Fibroblast of skin of abdomen (primary cell): Measurements from ENCODE around the gene ABCA2.

Experiments used
- DNase-seq: peaks from one replicate; pipeline ENCODE4 v3.0.0-alpha.2; 2013

ABCA2 gene

DNA sequence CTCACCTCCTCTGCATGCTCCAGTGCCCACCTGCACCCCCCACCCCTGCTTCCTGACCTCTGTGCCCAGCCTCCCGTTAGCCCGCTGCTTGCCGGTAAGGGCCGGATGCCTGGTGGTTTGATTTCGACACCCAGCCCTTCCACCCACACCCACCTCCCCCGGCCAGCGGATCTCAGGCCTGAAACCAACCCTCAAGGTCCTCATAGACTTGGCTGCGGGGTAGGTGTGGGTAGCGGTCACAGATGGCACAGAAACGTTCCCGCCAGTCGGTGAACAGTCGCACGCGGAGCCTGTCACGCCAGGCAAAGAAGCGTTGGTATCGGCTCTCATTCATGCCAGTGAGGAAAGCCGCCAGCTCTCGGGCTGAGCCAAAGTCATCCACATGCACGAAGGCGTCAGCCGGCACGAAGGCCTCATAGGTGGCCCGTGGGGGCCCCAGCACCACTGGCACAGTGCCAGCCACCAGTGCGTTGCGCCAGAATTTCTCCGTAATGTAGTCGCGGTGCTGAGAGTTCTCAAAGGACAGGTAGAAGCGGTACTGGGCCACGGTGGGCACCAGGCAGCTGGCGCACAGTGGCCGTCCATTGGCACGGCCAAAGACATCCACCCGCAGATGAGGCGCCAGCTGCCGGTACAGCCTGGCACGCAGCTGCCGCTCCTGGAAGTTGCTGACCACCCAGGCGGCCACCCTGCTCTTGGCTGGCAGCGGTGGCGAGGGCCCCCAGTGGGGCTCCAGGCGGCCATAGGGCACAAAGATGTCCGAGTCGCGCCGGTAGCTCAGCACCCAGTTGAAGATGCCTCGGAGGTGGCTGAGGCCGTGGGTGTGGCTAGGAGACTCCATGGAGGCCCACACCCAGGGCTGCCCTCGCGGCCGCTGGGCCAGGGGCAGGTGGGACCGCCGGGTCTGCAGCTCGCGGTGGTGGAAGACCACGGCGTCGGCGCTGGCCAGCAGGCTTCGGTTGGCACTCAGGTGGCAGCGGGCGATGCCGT lies 2.8 kb upstream of the ABCA2 start:
- no peak for DNase-seq

DNA sequence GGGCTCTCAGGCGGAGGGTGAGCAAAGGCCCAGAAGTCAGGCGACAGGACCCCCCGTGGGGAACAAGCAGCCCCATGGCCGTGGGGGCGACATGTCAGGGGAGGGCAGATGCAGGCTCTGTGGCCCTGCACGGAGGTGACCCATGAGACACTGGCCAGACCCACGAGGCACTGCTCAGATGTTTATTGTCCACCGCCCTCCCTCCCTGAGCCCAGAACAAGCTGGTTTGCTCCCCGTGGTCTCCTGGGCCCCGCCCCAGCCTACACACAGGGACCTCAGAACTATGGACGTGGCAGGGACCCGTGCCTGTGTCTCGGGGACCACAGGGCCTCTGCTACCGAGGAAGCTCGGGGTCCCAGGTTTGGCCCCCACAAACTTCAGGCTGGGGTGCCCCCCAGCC lies 2.0 kb upstream of the ABCA2 start:
- no peak for DNase-seq

DNA sequence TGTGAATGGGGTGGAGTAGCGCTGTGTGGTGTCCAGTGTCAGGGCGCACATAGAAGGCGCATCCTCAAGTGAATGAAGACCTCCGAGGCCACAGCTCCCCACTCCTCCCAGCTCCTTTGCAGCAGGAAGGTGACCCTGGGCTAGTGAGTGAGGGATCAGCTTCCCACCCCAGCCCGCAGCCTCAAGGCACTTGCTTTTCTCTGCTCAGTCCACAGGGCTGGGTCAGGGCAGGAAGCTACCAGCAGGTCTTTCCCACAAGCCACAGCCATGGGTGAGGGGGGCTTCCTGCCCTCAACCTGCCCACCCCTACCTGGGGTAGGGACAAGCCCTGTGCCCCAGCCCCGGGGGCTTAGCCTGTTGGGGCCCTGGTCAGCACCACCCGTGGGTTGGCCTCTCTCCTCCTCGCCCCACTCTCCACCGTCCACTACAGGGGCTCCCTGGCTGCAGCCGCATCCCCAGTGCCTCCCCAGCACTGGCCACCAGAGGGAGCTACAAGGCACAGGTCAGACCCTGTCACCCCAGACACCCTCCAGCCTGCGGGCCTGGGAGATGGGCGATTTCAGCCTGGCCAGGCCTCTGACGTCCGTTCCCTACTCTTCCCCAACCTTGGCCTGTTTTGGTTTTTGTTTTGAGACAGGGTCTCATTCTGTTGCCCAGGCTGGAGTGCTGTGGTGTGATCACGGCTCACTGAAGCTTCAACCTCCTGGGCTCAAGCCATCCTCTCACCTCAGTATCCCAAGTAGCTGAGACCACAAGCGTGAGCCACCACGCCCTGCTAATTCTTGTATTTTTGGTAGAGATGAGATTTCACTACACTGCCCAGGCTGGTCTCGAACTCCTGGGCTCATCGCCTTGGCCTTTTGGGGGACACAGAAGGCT lies 1.3 kb upstream of the ABCA2 start:
- DNase-seq, result peak; percentile 25

DNA sequence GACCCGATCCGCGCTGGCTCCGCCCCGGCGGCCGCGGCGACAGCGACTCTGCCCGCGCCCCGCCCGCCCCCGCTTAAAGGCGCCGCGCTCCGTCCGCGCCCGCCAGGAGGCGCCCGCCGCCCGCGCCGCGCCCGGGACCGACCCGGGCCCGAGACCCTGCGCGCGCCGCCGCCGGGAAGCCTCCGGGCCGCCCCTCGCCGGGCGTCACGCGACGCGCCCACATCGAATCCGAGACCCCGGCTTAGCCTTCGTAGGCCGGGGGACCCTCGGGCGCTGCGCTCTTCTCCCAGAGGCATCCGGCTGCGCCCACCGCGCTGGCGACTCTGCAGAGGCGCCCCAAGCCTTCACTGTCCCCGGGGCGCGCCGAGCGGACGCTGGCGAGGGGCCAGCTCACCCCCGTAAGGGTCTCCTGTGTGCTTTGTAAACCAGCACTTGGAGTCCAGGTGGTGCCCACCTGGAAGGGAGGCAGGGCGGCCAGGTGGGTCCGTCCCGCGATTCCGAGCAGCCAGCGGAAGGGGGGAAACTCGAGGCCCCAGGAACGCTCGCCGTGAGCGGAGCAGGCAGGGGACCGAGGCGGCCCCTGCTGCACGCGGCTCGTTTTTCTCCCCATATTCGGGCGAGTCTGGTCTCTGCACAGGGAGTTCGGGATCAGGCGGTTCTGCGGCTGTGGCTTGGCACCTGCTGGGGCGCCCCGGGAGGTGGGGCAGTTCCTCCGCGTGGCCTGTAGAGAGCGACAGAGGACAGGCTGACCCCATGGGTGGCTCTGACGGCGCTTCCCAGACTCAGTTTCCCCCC lies 423 bp upstream of the ABCA2 start:
- peak; percentile 34 for DNase-seq

DNA sequence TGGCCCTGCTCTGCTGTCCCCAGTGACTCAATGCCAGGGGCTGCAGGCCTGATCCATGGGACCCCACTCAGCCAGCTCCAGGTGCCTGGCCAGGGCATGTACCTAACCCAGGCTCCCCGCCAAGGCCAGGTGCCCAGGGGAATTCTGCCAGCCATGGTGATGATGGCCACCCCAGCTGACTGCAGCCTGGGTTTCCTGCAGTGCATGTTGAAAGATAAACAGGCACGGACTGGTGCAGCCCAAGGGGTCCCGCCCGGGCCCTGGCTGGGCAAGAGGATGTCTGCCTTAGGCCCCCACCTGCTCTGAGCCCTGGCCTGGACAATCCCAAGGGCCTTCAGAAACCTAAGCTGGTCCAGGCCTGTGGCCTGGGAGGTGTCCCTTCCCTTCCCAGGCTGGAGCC lies 1.2 kb downstream of the ABCA2 start:
- DNase-seq, result no peak

DNA sequence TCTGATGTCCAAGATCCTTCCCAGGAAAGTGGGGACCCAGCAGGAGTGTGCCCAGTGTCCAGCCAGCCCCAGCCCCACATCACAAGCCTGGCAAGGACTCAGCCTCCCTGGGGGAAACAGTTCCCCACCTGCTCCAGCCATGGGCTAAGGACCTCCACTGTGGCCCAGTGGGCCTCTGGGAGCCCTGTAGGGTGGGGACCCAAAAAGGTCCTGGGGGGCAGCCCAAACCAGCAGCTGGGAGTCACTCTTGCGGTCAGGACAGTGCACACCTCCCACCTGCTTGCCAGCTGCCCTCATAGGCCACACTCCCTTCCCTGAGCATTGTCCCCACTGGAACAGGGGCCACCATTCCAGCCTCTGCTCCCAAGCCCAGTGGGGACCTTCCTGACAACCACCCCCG lies 1.7 kb downstream of the ABCA2 start:
- DNase-seq, result no peak

DNA sequence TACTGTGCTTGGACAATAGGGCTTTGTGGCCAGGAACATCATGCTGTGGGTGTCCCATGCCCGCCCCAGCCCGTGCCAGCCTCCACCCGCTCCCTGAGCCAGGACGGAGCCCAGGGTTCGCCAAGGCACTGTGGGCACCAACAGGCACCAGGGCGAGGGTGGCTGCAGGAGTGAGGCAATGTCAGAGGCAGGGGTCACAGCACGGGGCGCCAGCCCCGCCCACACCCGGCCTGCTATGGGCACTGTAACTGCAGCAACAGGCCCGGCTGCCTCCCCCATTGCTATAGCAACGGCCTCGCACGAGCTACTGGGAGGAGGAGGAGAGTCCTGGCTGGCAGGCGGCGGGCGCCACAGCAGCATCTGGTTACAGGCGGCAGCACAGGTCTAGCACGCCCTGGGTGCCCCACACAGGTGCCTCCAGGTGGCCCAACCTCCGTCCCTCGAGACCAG lies 2.5 kb downstream of the ABCA2 start:
- DNase-seq, result no peak

DNA sequence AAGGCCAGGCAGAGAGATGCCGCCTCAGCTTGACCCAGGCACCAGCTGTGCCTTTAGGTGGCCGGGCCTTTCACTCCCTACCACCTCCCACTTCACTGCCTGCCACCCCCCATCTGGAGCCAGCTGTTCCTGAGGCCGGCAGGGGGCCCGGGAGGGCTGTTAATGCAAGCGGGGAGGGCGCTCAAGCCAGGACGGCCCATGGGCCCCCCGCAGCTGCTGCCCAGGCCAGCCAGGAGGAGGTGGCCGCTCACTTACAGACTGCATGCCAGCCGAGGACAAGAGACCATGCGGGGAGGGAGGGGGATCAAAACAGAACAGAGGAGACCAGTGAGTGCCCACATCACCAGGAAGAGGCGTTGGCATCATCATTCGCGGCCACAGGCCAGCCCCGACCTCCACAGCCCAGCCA lies 4.5 kb downstream of the ABCA2 start:
- DNase-seq, result no peak

DNA sequence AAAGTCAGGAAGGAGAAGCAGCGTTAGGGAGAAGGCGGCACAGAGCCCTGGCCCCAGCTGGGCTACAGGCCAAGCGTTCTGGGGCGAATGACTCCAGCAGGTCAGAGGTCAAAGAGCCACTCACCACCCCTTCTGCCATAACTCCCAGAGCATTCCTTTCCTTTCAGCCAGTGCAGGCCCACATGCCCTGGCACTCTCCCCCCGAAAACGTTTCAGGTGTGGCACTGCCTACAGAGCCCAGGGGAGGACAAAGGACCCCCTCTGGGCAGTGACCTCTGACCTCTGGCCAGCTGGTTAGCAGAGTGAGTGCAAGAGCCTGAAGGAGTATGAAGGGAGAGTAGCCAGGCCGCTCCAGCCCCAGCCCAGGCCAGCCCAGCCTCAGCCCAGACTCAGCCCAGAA lies 4.9 kb downstream of the ABCA2 start:
- no peak for DNase-seq

DNA sequence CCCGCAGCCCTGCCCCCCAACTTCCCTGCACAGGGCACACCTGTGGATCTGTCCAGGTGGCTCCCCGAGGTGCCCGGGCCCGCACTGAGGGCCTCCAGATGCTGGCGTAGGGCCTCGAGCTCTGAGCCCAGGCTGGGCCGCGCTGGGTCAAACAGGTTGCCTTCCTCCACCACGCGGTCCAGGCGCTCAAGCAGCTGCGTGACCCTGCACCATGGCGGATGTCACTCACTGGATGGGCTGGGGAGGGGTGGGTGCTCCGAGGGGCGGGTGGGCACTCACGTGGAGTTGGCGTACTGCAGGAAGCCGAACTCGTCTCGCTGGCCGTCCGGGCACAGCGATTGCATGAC lies 5.4 kb downstream of the ABCA2 start:
- no peak for DNase-seq

DNA sequence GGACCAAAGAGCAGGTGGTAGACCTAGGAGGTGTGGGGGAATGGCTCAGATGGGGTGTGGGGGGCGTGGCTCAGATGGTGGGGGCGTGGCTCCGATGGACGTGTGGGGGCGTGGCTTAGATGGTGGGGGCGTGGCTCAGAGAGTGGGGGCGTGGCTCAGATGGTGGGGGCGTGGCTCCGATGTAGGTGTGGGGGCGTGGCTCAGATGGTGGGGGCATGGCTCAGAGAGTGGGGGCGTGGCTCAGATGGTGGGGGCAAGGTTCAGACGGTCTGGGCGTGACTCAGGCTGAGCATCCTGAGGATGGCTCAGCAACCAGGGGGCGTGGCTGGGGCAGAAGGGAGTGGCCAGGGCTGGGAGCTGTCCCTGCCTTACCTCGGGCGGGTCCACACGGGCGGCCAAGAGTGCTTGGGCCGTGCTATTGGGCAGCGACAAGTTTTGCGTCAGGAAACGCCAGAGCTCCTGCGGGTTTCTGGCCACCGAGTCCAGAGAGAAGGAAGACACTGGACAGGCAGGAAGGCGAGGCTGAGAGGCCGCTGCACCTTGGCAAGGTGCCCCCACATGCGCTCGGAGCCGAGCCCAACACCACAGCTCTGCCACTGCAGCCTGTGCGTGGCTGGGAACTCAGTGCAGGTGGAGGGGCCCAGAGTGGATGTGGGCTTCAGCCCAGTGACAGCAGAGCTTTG lies 5.9 kb downstream of the ABCA2 start:
- peak; percentile 20 for DNase-seq

DNA sequence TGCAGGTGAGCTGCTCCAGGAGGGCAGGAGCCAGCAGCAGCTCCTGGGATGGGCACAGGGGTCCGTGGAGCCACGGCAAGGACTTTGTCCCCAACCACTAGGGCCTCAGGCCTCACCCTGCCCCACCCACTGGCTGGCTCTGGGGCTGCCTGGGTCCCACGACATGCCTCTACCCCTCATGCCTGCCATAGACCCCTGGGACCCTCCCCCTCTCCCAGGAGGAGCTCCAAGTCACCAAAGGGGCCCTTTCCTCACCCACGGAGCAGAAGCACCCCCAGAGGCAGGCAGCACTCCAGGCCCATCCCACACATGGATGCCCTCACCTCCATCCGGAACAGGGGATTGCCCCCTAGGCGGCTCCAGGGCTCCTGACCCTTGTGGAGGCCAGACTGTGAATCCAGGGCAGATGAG lies 6.5 kb downstream of the ABCA2 start:
- DNase-seq, result no peak

DNA sequence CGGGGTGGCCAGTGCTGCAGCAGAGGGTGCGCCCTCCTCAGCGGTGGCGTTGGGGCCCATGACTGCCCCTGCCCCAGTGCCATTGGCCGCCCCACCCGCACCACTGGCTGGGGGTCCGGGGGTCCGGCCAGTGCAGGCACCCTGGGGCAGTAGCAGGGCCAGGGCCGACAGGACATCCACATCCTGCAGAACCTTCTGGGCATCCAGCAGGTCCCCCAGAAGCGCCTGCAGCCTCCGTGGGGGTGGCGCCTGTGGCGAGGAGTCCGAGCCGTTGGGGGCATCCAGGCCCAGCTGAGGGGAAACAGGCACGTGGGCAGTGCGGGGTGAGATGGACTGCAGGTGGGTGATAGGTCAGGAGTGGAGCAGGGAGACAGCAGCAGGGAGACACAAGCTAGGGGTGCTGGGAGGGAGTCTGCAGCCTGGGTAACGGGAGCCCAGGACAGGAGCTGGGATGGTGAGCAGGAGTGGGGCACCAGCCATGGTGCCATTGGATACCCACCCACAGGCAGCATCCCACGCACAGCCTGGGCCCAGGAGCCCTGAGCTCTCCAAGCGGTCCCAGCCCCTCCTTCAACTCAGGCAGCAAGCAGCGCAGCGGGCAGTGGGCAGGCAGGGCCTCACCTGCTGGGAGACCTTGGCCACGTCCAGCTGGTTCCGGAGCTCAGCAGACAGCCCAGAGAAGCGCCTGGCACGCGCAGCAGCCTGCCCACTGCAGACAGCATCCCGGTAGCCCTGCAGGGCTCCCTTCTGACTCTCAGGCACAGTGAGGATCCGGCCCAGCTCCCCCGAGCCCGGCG lies 7.1 kb downstream of the ABCA2 start:
- no peak for DNase-seq

DNA sequence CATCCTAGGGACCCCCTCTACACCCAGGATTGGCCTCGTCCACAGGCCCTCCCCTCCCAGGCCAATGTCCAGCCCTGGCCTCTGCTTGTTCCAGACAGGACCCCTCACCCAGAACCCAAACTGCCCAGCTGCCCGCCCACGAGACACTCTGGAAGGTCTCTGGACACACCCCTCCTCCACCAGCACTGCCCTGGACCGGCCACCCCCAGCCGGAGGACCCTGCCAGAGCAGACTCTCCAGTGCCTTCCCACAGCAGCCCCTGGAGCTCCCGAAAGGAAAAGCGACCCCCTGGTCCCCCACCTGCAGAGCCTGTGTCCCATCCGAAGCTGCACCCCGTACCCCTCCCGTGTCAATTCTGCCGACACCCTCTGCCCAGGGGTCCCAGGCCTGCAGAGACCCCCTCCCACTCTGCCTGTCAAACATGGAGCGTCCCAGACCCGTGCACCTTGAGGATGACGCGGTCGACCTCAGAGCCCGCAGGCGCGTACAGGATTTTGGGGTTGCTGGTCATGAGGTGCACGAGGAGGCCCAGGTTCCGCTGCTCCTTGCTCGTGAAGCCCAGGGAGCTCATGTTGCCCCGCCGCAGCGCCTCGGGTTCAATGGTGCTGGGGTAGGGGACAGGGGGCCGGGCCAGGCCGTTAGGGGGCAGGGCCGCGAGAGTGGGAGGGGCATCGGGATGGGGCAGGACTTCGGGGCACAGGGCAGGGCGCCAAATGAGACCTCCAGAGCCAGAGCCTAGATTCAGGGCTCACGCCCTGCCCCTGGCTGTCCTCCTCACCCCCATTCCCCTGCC lies 8.0 kb downstream of the ABCA2 start:
- DNase-seq, result no peak

DNA sequence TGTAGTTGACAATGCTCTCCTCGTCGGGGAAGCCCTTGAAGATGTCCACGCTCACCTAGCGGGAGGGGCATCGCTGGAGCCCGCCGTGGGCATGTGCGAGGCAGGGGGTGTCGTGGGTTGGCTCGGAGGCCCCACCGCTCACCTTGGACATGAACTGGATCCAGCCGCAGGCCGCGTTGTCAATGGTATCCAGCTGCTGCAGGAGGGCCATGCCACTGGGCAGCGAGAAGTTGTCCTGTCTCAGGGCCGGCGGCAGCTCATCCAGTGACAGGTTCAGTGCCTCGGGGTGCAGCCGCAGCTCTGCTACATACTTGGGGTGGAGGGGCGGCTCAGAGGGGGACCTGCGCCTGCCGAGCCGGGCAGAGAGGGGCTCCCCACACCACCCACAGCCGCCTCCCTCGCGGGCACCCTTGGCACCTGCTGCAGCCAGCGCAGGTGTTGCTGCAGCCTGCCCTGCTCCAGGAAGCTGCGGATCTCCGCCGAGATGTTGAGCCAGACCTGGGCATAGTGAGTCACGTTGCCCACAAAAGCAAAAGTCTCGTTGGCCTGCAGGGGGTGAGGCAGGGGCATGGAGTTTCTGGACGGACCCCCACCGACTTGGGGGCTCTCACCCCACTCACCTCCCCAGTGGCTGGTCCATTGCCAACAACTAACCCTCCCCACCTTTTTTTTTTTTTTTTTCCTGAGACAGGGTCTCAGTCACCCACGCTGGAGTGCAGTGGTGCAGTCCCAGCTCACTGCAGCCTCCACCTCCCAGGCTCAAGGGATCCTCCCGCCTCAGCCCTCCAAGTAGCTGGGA lies 9.1 kb downstream of the ABCA2 start:
- DNase-seq, result no peak

DNA sequence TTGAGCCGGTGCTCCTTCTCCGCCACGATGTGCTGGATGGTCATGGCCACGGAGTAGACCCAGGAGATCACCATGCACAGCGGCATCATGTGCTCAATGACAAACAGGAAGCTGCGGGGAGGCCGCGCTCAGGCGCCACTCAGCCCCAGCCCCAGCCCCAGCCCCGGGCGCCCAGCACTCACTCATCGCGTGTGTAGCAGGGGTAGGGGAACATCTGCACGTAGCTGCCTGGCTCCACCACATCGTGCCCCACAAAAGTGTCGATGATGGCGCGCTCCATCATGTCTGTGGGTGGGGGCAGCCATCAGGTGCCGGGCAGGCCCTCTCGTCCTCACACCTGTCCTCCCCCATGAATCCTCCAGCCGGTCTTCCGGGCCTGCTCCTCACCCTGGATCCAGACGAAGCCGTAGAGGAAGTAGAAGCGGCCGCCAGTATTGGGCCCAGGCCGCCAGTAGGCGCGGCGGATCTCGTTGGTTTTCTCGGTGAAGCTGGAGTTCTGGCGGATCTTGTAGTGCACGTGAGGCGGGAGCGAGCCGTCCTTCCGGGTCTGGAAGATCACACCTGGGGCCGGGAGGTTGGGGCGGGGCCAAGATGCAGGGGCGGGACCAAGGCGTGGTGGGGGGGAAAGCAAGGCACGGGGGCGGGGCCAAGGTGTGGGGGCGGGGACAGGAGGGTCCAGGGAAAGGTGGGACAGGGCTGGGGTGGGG lies 10.1 kb downstream of the ABCA2 start:
- no peak for DNase-seq

DNA sequence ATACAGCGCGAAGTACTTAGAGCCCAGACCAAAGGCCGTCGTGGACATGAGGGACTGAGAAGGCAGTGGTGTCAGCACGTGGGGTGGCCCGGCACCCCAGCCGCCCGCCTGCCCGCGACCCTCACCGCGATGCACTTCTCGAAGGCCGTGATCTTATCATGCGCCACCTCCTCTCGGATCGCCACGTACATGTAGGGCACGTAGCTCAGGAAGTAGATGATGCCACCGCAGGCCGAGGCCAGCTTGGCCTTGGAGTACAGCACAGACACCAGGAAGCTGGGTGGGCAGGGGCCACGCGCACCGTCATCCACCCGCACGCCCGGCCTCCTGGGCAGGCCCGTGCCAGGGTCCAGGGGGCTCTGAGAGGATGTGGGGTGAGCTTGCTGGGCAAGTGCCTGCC lies 11.0 kb downstream of the ABCA2 start:
- no peak for DNase-seq

DNA sequence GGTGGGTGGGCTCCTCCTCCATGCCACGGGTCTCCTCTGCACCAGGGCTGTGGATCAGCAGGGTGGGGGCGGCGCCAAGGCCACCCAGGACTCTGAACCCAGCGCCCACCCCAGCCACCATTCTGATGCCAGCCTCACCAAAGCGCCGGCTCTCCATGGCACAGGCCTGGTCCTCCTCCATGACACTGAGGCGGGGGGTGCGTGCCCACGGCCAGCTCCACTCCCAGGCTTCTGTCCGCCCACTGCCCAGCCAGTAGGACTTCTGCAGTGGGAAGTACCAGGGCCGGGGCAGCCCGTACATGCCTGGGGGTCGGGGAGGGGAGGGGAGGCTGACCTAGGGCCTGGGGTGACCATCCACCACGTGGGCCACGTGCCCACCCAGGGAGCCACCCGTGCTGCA lies 11.6 kb downstream of the ABCA2 start:
- DNase-seq, result no peak

DNA sequence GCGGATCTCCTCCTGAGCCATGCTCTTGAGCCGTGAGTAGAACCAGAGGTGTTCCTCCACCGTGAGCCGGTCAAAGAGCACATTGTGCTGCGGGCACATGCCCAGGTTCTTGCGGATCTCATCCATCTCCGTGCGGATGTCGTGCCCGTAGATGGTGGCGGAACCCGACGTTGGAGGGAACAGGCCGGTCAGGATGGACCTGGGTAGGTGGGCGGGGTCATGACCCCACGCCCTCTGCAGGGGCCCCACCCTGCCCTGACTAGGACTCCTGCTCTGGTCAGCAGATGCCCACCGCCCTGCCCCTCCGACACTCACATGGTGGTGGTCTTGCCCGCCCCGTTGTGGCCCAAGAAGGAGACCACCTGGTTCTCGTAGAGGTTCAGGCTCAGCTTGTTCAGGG lies 12.1 kb downstream of the ABCA2 start:
- DNase-seq, result no peak
